Sigmoid colon (tissue), 4 donors: ENCODE results near the gene SLC12A8.

ENCODE experiments used
- CTCF ChIP-seq, 4 experiments: fragments of 450-650 bp in 3 of 4; fragments of 200-600 bp in 1 of 4; IDR thresholded peaks; one replicate each; pipeline ENCODE4 v1.5.1; 2016 to 2019; ENCODE audit warnings: antibody characterized with exemption in 4 of 4, mild to moderate bottlenecking in 3 of 4, moderate library complexity in 2 of 4
- EP300 ChIP-seq, 4 donors: sonication (generic); formaldehyde crosslinking; IDR thresholded peaks; one replicate each; pipeline ENCODE4 v1.6.1; 2017; ENCODE audit warnings: antibody characterized with exemption in 4 of 4
- POLR2A ChIP-seq, 2 donors: fragments of 450-650 bp; IDR thresholded peaks; one replicate each; pipeline ENCODE4 v1.6.1; 2016; ENCODE audit warnings: antibody characterized with exemption in 2 of 2, mild to moderate bottlenecking in 2 of 2, moderate library complexity in 2 of 2
- POLR2AphosphoS5 ChIP-seq, 4 donors: sonication (generic); formaldehyde crosslinking; IDR thresholded peaks; one replicate each; pipeline ENCODE4 v1.6.1; 2017; ENCODE audit warnings: antibody characterized with exemption in 4 of 4

DNA sequence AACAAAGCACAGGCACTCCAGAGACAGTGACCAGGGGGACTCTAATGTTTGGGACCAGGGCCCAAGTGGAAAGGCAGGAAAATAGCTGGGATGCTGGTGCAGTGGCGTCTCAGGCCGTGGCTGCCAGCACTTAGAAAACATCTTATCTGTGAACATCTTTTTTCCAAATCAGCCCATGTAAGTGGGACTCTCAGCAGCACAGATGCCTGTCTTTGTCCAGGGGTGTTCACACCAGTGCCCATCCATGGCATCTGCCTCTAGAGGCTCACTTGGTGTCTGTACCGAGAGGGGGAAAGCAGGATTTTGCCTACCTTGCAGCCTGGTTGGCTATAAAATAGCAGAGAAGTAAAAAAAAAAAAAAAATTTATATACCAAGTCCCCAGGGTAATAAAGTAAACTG is 26.7 kb downstream of the SLC12A8 start:
- no peak for TF ChIP-seq CTCF (IDR thresholded peaks at IDR 0.05)
- no peak for TF ChIP-seq EP300 (IDR thresholded peaks at IDR 0.05)
- no peak for TF ChIP-seq POLR2A (IDR thresholded peaks at IDR 0.05)
- TF ChIP-seq POLR2AphosphoS5 (IDR thresholded peaks at IDR 0.05), result no peak
